ENCODE results near the gene EEFSEC.

EEFSEC gene

DNA sequence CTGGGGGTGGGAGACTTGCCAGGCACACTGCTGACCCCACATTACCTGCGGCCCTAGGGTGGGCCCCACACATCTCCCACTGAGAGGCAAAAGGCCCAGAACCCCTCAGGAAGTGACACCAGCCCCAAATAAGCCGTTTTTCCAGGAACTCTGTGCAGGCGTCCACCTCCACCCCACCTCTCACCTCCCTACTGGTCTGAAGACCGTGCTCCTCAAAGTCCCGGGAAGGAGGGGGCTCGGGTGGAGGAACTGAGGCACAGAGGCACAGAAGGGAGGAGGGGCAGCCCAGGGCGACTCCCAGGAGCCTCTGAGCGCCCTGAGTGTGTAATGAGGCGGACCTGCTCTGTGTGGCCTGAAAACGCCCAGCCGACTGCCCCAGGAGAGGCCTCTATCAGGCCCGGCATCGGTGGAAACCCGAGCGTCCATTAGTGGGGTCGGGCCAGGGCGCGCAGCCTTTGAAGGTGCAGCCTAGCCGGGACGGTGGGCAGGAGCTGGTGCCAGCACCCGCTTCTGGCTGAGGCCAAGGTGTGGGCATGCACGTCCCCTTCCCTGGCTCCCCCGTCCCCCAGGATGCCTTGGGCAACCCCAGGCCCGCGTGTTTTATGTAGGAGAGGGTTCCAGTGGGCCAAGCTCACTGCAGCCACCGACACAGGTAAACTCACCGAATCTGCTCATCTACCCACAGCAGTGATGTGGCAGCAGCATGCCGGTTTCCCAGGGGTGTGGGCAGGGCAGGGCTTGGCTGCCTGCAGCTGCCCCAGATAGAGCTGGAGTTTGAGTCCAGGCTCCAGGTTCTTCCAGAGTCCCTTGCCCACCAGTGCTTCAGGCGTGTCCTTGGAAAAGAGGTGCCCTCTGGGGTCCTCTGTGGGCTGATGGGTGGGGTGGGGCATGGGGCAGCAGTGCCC, 257.6 kb downstream of the EEFSEC start:
- Histone ChIP-seq H3K27ac (ENCODE audit: low read depth, low read length) (no peak overlapping the region), H3K4me3 (ENCODE audit: low read depth, low read length) (no peak overlapping the region), H2AFZ (ENCODE audit: low read length, unreplicated experiment) (no peak overlapping the region), H3K4me1 (ENCODE audit: control insufficient read depth, insufficient read depth, low read length, unreplicated experiment) (no peaks in the 10 kb centered on the region), H3K27me3 (ENCODE audit: insufficient read depth, low read length) (no peaks in the 10 kb centered on the region), H3K79me2 (ENCODE audit: control insufficient read depth, insufficient read depth, low read length, unreplicated experiment) (no peaks in the 10 kb centered on the region), H3K36me3 (ENCODE audit: insufficient read depth, low read length) (no peaks in the 10 kb centered on the region)

DNA sequence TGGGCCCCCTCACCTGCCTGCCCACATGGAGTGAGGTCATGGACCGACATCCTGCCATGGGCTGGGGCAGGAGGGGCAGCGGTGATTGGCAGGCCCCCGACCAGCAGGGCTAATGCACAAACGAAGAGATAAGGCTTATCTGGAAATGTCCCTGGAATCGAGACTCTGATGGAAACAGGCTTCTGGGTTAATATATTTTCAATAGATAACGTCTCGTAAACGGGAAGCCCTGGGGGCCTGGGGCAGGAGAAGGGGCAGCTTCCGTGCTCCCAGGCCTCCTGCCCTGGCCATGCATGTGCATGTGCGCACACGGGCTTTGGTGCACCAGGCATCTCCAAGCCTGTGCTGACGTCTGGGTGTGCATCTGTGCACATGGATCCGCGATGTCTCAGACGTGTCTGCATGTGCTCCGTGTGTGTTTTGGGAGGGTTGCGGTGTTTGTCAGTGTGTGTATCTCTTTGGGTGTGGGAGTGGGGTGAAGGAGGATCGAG, 258.3 kb downstream of the EEFSEC start:
- H3K4me3 ChIP-seq (ENCODE audit: low read depth, low read length), result no peak overlapping the region
- no peak overlapping the region for H2AFZ ChIP-seq (ENCODE audit: low read length, unreplicated experiment)
- no peaks in the 10 kb centered on the region for H3K36me3 ChIP-seq (ENCODE audit: insufficient read depth, low read length)
- no peak overlapping the region for H3K27ac ChIP-seq (ENCODE audit: low read depth, low read length)
- no peaks in the 10 kb centered on the region for H3K27me3 ChIP-seq (ENCODE audit: insufficient read depth, low read length)
- peaks cover 5% of the 10 kb centered on the region for H3K4me1 ChIP-seq (ENCODE audit: control insufficient read depth, insufficient read depth, low read length, unreplicated experiment)
- no peaks in the 10 kb centered on the region for H3K79me2 ChIP-seq (ENCODE audit: control insufficient read depth, insufficient read depth, low read length, unreplicated experiment)

DNA sequence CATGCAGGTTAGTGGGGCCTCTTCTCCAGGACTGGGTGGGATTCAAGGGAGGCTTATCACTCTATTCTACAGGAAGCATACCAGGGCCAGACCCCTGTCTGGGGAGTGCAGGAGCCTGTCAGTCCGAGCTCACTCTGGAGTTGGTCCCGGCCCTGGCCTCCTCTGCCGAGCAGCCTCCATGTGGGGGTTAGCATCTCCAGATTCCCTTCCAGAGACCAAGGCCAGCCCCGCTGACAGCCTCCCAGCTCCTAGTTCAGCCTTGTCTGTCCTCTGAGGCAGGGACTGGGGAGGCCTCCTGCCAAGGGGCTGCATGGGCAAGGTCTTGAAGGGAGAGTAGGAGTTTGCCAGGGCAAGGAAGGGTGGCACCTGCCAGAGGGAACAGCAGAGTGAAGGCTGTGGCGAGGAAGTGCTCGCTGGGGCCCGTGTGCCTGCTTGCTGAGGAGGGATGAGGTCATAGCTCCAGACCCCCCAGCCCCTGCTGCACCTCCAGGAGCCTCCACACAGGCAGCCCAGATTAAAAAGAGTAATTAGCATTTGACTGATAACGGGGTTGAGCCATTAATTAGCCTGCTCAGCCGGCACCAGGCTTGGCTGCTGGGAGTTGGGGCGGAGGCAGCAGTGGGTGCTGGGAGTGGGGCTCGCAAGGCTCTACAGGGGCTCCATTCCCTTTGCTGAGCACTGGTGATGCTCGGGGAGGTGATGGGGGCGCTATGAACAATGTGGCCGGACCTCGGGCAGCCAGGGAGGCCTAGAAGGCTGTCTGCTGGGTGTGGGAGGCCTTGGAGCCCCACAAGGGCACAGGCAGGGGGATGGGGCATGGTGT, 259.1 kb downstream of the EEFSEC start:
- Histone ChIP-seq H3K27me3 (ENCODE audit: insufficient read depth, low read length) (no peaks in the 10 kb centered on the region), H3K79me2 (ENCODE audit: control insufficient read depth, insufficient read depth, low read length, unreplicated experiment) (no peaks in the 10 kb centered on the region), H3K4me1 (ENCODE audit: control insufficient read depth, insufficient read depth, low read length, unreplicated experiment) (peaks cover 10% of the 10 kb centered on the region), H3K4me3 (ENCODE audit: low read depth, low read length) (no peak overlapping the region), H3K27ac (ENCODE audit: low read depth, low read length) (no peak overlapping the region), H2AFZ (ENCODE audit: low read length, unreplicated experiment) (no peak overlapping the region), H3K36me3 (ENCODE audit: insufficient read depth, low read length) (no peaks in the 10 kb centered on the region)

DNA sequence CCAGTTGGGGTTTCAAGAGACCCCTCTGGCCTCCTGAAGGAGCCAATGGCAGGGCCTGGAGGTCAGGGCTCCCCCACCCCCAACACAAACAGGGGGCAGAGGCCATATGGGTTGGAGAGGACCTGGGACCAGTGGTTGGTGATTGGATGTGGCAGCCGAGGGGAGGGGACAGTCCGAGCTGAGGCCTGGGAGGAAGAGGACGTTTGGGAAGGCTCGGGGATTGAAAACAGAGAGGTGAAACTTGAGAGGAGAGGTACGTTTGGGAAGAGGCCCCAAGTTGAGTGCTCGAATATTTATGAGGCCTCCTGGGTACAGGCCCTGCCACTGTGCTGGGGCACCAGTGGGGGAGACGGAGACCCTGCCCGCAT, 259.7 kb downstream of the EEFSEC start:
- H3K79me2 ChIP-seq (ENCODE audit: control insufficient read depth, insufficient read depth, low read length, unreplicated experiment), result no peaks in the 10 kb centered on the region
- H3K27me3 ChIP-seq (ENCODE audit: insufficient read depth, low read length), result no peaks in the 10 kb centered on the region
- H3K4me3 ChIP-seq (ENCODE audit: low read depth, low read length), result no peak overlapping the region
- no peak overlapping the region for H2AFZ ChIP-seq (ENCODE audit: low read length, unreplicated experiment)
- H3K4me1 ChIP-seq (ENCODE audit: control insufficient read depth, insufficient read depth, low read length, unreplicated experiment), result peaks cover 10% of the 10 kb centered on the region
- H3K27ac ChIP-seq (ENCODE audit: low read depth, low read length), result no peak overlapping the region
- H3K36me3 ChIP-seq (ENCODE audit: insufficient read depth, low read length), result no peaks in the 10 kb centered on the region

DNA sequence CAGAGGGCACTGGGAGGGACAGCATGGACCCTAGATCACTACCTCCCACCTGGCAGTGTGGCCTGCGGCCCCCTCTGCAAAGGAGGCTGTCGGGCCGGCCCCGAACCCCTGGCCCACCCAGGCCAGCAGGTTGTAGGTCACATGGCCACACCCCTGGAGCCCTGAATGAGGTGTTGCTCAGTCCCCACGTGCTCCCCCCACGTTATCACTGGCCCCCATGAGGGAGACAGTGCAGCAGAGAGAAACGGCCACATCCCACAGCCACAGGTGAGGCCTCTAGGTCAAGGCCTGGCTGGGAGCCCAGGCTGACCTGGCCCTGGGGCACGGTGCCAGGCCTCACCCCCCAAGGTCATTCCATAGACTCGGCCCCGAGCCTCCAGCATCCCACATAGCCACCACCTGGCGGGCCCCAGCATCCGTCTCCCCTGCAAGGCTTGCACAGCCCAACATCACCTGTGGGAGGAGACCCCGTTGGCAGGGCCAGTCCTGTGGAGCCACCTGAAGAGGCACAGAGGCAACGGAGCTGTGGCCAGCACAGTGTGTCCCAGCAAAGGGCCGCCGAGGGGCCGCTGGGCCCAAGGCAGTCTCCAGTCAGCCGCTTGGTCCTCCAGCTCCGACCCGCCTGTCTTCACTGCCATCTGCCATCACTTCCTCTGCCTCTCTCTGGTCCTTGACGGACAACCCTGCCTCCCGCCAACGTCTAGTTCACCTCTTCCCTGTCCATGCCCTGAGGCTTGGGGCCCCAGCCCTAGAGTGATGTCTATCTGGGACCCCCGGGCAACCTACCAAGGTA, 260.3 kb downstream of the EEFSEC start:
- Histone ChIP-seq H2AFZ (ENCODE audit: low read length, unreplicated experiment) (no peak overlapping the region), H3K27ac (ENCODE audit: low read depth, low read length) (no peak overlapping the region), H3K4me3 (ENCODE audit: low read depth, low read length) (no peak overlapping the region), H3K27me3 (ENCODE audit: insufficient read depth, low read length) (no peaks in the 10 kb centered on the region), H3K79me2 (ENCODE audit: control insufficient read depth, insufficient read depth, low read length, unreplicated experiment) (no peaks in the 10 kb centered on the region), H3K36me3 (ENCODE audit: insufficient read depth, low read length) (no peaks in the 10 kb centered on the region), H3K4me1 (ENCODE audit: control insufficient read depth, insufficient read depth, low read length, unreplicated experiment) (peaks cover 10% of the 10 kb centered on the region)

DNA sequence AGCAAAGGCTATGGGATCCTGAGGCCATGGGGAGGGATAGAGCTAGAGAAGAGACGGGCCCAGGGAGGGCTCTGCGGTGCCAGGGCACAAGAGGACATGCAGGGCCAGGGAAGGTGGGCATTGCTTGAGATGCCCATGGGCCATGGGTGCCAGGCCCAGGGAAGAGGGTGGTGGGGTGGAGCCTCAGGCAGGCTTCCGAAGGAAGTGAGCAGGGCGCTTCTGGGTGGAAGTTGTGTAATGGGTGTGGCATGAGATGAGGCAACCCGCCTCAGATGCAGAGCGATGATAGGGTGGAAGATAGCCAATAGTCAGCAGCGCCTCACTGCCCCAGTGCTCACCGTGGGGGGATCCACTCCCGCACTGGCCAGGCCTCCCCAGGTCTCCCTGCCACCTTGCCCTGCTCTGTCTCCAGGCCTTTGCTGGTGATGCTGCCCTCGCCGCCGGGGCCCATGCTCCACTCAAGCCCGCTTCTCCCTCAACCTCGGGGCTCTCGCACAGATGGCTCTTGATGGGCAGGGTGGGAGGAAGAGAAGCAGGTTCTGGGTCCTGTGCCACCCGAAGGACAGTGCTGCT, 262.0 kb downstream of the EEFSEC start:
- no peak overlapping the region for H2AFZ ChIP-seq (ENCODE audit: low read length, unreplicated experiment)
- no peak overlapping the region for H3K4me3 ChIP-seq (ENCODE audit: low read depth, low read length)
- no peaks in the 10 kb centered on the region for H3K27me3 ChIP-seq (ENCODE audit: insufficient read depth, low read length)
- no peaks in the 10 kb centered on the region for H3K36me3 ChIP-seq (ENCODE audit: insufficient read depth, low read length)
- H3K27ac ChIP-seq (ENCODE audit: low read depth, low read length), result no peak overlapping the region
- H3K79me2 ChIP-seq (ENCODE audit: control insufficient read depth, insufficient read depth, low read length, unreplicated experiment), result no peaks in the 10 kb centered on the region
- peaks cover 10% of the 10 kb centered on the region for H3K4me1 ChIP-seq (ENCODE audit: control insufficient read depth, insufficient read depth, low read length, unreplicated experiment)

DNA sequence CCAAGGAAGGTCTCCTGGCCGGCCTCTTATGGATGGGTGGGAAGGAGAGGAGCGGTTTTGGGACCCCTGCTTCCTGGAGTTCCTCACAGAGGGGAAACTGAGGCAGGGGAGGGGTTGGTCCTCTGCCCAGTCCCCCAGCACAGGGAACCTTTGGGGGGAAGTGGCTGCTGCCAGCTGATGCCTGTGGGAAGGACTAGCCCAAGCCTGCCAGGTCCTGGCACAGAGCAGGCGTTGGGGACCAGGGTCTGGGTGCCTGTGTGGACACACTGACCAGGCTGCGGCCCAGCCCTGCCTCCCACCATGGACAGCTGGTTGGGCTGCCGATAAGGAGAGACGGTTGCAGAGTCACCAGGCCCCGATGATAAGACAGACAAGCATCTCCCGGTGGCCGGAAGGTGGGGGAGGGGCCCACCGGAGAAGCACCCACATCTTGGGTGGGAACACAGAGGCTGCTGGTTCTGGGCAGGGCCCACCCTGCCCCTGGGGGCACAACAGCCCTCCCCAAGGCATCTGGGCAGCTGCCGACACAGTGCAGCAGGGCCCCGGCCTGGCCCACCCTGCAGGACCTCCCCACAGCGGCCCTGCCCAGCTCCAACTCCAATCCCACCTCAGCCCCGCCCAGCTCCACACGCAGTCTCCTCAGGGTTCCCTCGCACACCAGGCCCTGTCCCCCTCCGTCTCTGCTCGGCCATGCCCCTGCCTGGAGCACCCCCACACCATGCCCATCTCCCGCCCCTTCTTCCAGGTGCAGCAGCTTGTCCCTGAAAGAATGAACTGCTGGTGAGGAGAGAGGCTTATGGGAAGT, 262.7 kb downstream of the EEFSEC start:
- no peaks in the 10 kb centered on the region for H3K79me2 ChIP-seq (ENCODE audit: control insufficient read depth, insufficient read depth, low read length, unreplicated experiment)
- H2AFZ ChIP-seq (ENCODE audit: low read length, unreplicated experiment), result no peak overlapping the region
- H3K27ac ChIP-seq (ENCODE audit: low read depth, low read length), result no peak overlapping the region
- H3K4me1 ChIP-seq (ENCODE audit: control insufficient read depth, insufficient read depth, low read length, unreplicated experiment), result peaks cover 10% of the 10 kb centered on the region
- H3K36me3 ChIP-seq (ENCODE audit: insufficient read depth, low read length), result no peaks in the 10 kb centered on the region
- H3K4me3 ChIP-seq (ENCODE audit: low read depth, low read length), result no peak overlapping the region
- no peaks in the 10 kb centered on the region for H3K27me3 ChIP-seq (ENCODE audit: insufficient read depth, low read length)

DNA sequence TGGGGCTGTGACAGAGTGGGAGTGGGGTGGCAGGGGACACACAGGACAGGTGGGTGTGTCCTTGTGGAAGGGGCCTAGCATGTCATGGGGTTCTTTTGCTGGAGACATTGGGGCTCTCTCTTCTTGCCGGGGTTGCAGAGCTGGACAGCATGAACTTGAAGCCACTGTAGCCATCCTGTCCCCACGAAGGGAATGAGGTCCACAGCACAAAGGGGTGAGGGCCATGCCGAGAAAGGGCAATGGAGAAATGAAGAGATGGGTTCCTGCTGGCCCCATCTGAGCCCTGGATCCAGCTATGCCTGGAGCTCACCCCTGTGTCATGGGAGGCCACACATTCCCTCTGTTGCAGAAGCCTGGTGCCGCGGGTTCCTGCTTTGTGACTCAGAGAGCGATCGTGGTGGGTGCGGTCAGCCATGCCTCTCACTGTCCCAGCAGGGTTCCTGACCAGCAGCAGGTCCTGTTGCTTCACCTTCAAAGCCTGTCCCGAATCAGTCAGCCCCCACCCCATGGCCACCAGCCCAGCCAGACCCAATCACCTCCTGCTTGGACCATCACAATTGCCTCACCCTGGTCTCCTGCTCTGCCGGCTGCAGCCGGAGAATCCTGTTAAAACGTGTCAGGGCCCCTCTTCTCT, 263.4 kb downstream of the EEFSEC start:
- no peak overlapping the region for H3K27ac ChIP-seq (ENCODE audit: low read depth, low read length)
- H3K36me3 ChIP-seq (ENCODE audit: insufficient read depth, low read length), result no peaks in the 10 kb centered on the region
- H3K27me3 ChIP-seq (ENCODE audit: insufficient read depth, low read length), result no peaks in the 10 kb centered on the region
- H3K4me3 ChIP-seq (ENCODE audit: low read depth, low read length), result no peak overlapping the region
- no peaks in the 10 kb centered on the region for H3K79me2 ChIP-seq (ENCODE audit: control insufficient read depth, insufficient read depth, low read length, unreplicated experiment)
- H2AFZ ChIP-seq (ENCODE audit: low read length, unreplicated experiment), result no peak overlapping the region
- H3K4me1 ChIP-seq (ENCODE audit: control insufficient read depth, insufficient read depth, low read length, unreplicated experiment), result peaks cover 10% of the 10 kb centered on the region

DNA sequence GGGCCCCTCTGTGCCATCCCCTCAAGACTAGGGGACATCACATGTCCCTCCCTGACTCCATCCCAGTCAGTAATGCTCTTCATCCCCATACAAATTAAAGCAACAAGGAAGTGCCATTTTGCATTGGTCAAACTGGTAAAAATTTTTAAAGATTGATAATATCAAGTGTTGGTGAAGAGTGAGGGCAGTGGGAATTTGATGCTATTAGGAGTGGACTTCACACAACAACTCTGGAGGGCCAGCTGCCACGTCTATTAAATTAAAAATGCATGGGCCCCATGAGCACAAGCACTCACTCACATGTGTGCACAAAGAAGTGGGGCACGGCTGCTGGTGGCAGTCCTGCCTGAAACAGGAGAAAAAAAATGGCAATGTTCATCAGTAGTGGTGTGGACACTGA, 265.6 kb downstream of the EEFSEC start:
- Histone ChIP-seq H3K79me2 (ENCODE audit: control insufficient read depth, insufficient read depth, low read length, unreplicated experiment) (no peaks in the 10 kb centered on the region), H3K27ac (ENCODE audit: low read depth, low read length) (no peak overlapping the region), H3K4me3 (ENCODE audit: low read depth, low read length) (no peak overlapping the region), H3K27me3 (ENCODE audit: insufficient read depth, low read length) (no peaks in the 10 kb centered on the region), H2AFZ (ENCODE audit: low read length, unreplicated experiment) (no peak overlapping the region), H3K36me3 (ENCODE audit: insufficient read depth, low read length) (no peaks in the 10 kb centered on the region), H3K4me1 (ENCODE audit: control insufficient read depth, insufficient read depth, low read length, unreplicated experiment) (peaks cover 10% of the 10 kb centered on the region)

Measured in ACC112 (cell line).